HG02870 (cell line): ENCODE data around the gene MLLT3.
"Not testable (repeated sequence)": the region's sequence is repeated elsewhere in the genome, so short reads cannot be mapped to it uniquely, and the experiment has no call there.

Experiments used
- ATAC-seq: cut with Tn5 transposase; IDR thresholded peaks from one replicate; pipeline ENCODE4 v1.9.1; 2021; ENCODE audit warnings: mild to moderate bottlenecking, moderate library complexity; ENCODE audit not compliant: unreplicated experiment

The MLLT3 gene

DNA sequence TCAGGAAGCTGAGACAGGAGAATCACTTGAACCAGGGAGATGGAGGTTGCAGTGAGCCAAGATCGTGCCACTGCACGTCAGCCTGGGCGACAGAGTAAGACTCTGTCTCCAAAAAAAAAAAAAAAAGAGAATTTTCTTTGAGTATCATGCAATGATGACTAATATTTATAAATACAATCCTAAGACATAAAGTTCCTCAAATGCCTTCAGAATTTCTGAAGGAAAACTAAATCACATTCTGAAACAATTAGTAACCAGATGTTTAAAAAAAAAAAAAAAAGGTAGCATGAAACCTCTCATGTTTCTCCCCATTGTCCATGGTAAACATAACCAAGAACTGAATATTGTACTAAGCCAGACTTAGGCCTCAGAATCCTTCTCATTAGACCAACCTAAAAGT, 23.1 kb downstream of the MLLT3 start:
- ATAC-seq, result no peak

DNA sequence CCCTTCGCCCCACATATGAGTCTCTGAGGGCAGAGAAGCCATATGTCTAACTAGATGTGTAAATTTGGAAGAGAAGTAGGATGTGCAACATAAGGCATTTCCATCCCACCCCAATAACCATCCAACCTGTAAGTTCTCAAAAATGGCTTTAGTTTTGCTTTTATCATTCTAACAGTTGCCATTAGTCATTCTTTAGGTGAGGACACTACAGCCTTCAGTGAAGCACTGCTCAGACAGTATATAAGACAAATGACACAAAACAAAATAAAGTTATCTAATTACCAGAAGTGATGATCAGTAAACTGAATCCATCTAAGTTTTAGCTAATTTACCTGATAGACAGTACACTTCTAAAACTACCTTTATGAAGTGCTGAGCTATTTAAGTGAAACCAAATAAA, 23.9 kb downstream of the MLLT3 start:
- ATAC-seq, result no peak

DNA sequence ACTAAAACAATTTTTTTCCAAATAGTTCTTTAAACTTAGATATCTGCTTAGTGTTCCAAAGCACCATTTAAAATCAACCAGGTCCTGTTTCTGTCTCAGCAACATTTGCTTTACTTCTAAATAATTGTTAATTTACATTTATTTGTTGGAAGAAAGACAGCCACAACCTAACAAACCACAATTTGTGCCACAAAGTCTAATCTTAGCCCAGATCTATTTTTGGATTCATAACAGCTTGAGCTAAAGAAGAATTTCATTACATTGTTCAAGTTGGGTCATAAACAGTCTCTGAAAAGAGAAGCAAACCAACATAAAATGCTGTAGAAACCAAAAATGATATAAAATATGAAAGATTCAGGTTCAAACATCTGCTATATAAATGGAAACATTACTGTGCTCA, 24.4 kb downstream of the MLLT3 start:
- ATAC-seq, result no peak

DNA sequence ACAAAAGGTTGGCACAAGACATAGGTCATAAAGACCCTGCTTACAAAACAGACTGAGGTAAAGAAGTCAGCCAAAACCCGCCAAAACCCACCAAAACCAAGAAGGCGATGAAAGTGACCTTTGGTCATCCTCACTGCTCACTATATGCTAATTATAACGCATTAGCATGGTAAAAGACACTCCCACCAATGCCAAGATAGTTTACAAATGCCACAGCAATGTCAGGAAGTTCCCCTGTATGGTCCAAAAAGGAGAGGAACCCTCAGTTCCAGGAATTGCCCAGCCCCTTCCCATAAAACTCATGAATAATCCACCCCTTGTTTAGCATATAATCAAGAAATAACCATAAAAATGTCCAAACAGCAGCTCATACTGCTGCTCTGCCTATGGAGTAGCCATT, 27.7 kb downstream of the MLLT3 start:
- ATAC-seq, result no peak

DNA sequence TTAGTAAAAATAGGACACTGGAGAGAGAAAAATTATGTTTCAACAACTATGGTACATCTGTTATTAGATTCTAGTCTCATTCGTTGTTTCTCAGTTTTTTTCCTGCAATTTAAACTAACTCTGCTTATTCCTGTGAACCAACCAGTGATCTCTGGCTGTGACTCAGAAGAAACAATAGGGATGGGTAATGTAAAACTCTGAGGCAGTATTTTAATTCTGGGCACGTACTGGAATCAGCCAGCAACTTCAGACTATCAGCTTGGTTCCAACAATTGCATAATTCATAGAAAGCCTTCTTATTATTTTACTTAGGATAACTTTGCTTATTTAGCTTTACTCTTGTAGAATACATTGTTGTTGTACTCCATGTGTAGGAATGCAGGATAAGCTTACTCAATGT, 28.8 kb downstream of the MLLT3 start:
- no peak for ATAC-seq

DNA sequence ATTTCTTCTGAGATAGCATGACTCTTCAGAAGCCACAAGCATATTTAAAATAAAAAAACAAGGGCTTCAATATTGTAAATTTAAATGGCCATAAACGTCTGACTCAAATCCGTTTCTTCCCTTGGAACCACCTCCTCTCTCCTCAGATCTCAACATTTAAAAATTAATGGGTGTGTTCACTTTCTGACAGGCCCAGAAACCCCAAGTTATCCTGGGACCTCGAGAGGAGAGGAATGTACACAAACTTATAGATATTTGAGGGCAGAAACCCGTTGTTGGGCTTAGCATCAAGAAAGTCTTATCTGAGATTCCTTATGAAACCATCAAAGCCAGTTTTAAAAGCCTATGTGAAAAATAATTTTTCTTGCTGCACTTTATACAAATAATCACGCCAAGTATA, 29.2 kb downstream of the MLLT3 start:
- ATAC-seq, result no peak

DNA sequence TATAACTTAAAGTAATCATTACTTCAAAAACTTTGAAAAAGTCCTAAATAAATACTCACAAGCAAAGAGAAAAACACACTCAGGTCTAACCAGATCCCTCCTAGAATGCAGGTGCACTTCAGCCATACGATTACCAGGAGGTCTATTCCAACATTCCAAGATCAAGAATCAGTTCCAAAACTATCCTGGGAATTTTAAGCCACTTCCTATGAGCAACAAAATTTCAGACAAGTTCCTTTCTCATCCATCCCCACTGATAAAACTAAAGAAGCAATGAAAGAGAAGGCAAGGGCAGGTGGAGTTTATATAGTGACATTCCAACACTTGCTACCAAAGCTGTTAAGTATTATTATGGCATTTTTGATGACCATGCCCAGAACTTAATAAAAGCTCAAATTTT, 29.6 kb downstream of the MLLT3 start:
- ATAC-seq, result no peak

DNA sequence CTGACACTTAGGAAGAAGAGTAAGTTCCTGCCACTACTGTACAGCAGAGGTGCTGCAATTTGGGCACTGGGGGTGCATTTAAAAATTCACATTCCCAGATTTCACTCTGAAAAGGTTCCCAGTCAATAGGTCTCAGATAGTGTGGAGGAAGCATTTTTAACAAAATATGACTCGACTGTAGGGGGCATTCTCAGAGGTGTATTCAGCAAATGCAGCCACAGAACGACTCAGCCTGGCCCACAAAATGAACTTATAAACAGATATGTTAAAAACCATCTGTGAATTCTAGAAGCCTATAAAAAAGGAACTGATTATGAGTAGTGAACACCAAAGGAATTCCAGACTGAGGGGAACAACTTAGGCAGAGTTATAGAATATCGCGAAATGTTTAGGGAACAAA, 31.1 kb downstream of the MLLT3 start:
- ATAC-seq, result no peak

DNA sequence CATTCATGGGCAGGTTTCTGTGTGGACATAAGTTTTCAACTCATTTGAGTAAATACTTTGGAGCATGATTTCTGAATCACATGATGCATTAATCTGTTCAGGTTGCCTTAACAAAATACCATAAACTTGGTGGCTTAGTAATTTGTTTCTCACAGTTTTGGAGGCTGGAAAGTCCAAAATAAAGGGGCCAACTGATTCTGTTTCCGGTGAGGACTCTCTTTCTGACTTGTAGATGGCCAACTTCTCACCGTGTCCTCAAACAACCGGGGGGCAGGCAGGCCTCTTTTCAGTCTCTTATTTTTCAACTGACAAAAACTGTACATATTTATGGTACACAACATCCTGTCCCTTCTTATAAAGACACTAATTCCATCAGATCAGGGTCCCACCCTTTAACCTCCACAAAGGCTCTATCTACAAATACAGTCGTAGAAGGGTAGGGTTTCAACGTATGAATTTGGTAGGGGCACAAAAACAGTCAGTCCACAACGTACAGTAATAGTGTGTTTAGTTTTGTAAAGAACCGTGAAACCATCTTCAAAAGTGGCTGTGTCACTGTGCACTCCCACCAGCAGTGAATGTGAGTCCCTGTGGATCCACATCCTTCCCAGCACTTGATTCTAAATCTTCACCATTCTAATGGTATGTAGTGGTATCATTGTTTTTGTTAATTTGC, 37.2 kb downstream of the MLLT3 start:
- ATAC-seq, result no peak

DNA sequence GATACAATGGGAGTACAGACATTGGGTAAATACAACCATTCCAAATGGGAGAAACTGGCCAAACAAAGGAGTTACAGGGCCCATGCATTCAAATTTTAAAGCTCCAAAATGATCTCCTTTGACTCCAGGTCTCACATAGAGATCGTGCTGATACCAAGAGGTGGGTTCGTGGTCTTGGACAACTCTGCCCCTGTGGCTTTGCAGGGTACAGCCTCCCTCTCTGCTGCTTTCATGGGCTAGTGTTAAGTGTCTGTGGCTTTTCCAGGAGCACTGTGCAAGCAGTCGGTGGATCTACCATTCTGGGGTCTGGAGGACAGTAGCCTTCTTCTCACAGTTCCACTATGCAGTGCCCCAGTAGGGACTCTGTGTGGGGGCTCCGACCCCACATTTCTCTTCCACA, 39.2 kb downstream of the MLLT3 start:
- not testable (repeated sequence) for ATAC-seq

DNA sequence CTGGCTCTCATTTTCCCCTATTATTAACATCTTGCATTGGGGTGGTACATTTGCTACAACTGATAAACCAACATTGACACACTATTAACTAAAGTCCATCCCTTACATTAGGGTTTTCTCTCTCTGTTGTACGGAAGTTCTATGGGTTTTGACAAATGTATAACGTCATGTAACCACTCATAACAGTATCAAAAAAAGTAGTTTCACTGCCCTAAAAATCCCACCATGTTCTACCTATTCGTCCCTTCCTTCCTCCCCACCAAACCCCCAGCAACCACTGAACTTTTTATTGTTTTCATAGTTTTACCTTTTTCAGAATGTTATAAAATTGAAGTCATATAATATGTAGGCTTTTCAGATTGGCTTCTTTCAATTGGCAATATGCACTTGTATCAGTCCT, 40.1 kb downstream of the MLLT3 start:
- ATAC-seq, result peak; percentile 78

DNA sequence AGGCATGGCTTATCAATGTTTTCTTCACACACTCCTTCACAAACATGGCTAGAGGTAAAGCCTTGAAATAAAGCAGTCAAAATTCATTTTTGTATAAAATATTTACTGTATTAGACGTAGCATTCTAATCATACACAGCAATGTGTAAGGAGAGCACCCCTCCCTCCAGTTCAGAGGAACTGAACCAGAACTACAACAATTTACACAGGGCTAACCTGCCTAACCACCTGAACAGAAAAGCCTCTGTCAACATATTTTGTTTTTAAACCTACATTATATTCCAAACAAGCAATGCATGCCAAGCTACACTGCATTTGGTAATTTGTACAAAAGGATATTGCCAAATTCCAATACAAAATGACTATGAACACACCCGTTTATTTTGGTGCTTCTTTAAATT, 41.6 kb downstream of the MLLT3 start:
- ATAC-seq, result no peak

DNA sequence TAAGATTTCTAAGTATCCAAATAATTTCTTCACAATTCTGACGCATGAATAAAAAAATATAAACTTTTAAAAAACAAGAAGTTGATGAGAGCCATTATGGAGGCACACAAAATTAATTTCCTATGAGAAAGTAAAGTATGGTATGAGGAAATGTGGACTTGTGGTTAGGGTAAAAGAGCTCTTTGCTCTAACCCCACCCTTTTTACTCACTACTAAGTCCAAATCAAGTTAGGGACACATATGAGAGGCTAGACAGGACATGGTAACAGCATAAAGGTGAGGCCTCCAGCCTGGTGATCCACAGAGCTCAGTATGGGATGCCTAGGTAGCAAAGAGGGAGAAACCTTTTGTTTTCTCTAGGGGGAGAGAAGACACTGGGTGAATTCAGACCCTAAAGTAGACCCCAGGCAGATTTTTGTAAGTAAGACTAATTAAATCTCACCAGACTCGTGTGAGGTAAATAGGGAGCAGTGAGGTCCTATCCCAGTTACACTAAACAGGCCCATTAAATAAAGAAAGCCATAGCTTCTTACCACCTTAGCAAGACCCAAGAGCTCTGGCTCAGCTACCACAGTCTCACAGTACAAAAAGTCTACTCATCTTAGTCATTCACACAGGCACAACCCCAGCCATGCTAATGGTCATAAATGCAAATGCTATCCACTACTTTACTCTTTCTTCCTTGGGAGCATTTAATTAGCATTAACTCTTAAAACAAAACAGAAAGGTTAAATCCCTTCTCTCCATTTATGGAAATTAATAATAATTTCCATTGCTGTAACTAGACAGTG, 42.6 kb downstream of the MLLT3 start:
- ATAC-seq, result no peak

DNA sequence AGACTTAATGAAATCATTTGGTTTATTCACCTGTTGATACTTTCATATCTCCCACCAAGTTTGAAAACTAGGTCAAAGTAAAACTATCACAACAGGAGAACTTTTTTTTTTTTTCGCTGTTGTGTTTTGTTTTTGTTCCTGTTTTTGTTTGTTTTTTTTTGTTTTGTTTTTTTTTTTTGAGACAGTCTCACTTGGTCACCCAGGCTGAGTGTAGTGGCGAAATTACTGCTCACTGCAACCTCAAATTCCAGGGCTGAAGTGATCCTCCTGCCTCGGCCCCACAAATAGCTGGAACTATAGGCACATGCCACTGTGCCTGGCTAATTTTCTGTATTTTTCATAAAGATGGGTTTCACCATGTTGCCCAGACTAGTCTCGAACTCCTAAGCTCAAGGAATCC, 49.3 kb downstream of the MLLT3 start:
- no peak for ATAC-seq

DNA sequence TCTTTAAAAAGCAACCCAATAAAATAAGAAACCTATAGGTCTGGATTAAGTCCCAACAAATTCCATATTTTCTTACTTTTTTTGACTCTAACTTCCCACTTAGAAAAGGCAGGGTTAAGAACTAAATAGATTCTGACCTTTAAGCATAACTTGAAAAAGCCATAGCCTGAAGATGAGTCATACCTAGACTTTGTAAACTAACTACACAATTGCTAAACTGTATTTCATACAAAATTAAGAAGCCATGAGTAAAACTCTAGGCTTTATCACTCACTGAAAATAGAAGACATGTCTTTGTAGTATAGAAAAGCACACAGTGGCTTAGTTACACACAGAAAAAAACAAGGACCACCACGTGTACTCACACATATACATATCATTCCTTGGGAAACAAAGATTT, 51.5 kb downstream of the MLLT3 start:
- peak; percentile 86 for ATAC-seq

DNA sequence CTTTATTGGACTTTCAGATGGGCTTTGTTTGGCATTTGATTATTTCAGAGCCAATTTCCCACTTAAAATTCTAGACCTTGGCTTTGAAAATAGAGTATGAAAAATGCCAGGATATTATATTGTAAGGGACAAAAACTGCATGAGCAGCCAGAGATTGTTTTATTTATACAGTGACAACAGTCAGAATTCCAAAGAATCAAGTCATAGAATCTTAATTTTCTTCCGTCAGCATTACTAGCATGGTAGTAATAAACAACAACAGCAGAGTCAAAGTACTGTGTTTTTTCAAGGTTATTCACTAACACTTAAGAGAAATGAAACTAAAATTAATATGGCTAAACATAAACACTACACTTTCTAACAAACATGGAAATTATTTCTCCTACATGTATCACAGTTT, 52.2 kb downstream of the MLLT3 start:
- no peak for ATAC-seq

DNA sequence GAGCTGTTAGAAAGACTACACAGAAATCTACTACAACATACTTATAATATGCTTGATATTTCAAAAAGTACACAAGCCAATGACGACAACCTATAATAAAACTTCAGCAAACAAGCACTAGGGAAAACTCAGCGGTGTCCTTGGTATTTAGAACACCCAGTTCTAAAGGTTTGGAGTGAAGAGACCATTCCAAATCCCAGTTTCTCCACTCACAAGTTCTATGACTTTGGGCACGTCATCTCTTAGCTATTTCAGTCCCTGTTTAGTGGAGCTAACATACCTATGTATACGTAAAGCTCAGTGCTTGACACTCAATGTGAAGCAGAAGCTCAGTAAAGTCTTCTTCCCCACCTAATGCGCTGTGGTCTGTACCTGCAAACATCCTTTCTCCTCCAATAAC, 52.8 kb downstream of the MLLT3 start:
- ATAC-seq, result no peak

DNA sequence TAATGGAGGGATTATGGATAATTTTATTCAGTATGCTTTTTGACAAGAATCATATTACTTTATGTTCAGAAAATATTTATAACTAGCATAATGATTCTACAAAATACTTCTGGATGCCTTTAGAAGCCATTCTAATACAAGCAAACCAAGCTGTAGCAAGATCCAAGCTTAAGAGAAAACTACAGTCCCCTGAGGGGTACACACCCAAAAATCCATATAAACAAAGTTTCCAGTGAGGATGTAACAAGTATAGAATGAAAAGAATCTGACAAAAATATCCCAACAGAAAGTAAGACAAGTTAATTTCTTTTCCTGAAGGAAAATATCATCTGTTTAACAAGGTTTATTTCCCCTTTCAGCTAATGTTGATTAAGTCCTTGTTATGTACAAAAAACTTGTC, 53.9 kb downstream of the MLLT3 start:
- no peak for ATAC-seq

DNA sequence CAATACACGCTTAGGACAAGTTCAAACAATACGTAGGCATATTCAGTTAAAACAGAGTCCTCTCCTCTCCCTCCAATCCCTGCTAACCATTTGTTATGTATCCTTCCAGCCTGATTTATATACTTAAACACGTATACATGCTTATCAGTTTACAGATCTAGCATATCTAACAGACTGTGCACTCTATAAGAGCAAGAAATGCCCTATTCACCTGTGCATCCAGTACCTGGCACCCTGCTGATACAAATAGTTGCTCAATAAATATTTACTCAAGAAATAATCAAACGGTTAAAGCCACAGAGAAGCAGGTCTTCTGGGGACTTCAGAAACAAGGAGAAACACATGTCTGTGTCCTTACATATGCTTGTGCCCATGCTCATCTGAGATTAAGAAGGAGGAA, 55.9 kb downstream of the MLLT3 start:
- ATAC-seq, result no peak

DNA sequence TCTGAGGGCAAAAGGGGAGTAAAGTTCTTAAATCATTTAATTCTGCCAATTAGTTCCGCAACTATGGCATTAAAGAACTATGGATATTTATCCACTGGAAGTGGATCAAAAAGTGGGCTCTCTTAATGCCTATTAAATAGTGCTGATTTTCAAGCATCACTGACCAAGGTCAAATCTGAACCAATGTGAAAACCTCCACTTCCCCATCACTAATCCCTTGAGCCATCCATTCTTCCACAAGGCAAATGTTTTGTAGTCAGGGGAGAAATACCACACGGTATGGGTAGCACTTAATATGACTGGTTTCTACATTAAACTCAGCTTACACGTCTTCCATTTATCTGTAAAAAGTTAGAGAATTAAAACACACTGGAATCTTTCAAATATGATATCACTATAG, 57.6 kb downstream of the MLLT3 start:
- ATAC-seq, result no peak

DNA sequence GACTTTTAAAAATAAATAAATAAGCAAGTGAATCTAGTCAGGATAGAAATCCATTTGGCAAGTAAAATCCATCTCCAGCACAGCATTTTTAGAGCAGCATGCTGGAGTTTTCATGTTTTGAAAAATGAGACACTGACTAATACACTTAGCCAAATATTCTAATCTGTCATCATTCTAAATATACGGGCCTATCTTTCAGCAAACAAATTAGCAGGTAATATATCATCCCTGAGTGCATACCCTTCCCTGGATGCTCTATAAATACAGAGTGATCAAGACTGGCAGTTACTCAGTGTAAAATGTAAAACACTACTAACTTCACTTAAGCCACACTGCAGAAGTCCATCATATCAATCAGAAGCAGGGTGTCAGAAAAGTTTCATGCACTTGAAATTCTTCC, 58.4 kb downstream of the MLLT3 start:
- no peak for ATAC-seq

DNA sequence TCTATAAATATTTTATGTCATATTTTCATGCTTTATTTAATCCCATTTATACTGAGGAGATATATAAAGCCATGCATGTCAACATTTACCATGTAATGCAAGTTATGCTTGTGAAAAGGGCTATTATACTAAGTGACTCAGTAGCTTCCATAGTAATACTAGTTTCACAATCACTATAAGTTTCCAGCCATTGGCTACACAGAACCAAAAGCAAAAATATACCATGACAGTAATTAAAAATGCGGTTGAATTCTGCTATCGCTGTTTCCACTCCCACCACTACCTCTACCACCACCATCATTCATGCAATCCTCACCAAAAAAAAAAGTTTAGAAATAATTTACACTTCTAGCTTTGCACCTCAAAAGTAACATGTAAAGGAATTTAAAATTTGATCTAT, 60.2 kb downstream of the MLLT3 start:
- peak; percentile 55 for ATAC-seq

DNA sequence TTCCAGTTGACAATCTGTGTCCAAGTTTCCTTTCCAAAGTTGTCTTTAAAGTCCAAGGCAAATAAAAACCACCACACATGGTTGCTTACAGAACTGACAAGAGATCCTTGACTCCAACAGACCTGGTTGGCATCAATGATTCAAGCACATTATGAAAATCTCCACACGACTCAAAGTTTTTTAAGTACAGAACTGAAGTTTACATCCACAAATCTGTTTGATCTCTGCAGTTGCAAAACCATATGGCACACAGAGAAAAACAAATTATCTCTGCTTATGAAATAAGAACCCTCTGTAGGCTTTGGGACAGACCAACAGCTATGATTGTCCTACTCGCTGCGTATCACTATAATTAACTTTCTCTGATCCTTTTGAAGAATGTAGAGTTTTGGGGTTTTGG, 60.8 kb downstream of the MLLT3 start:
- ATAC-seq, result no peak
